Endothelial cell of umbilical vein (primary cell): ENCODE data around the gene CHMP5. TPM values are rescaled to one million over a fixed set of nuclear protein-coding genes. Genes with fewer than 3 reads are reported as not detected.

Experiments
- BruUV-seq: library from RNA; stranded (reverse); fragments of 400-500 nt; replicated peaks from 2 replicates; lab custom pipeline; 2021; lab: Mats Ljungman, UMichigan
- CTCF ChIA-PET: fragments of 300-600, 350-600 bp; sonication (Branson Sonifier 250); formaldehyde crosslinking; loops from one replicate; lab custom pipeline; 2021; ENCODE audit warnings: antibody characterized with exemption, inconsistent platforms; lab: Charles Lee
- POLR2A ChIA-PET: fragments of 300-600, 350-600 bp; sonication (Branson Sonifier 250); formaldehyde crosslinking; loops from one replicate; lab custom pipeline; 2021; ENCODE audit warnings: antibody characterized with exemption, inconsistent platforms; lab: Charles Lee
- DNase-seq: peaks from one replicate; pipeline ENCODE4 v3.0.0-alpha.2; 2011; ENCODE audit warnings: low read depth, low spot score
- FAIRE-seq: peaks from 2 replicates; lab custom pipeline; 2011; peaks lifted over from hg19 to GRCh38; lab: Jason Lieb, UNC
- H2AFZ ChIP-seq: 2 replicates; pipeline ENCODE4 v1.6.0; 2012; ENCODE audit warnings: low read depth, low read length, control low read depth, inconsistent platforms
- H3K27ac ChIP-seq: 2 replicates; pipeline ENCODE4 v1.5.1; 2011; ENCODE audit warnings: low read depth, mild to moderate bottlenecking, control low read depth, low read length, moderate library complexity; ENCODE audit not compliant: insufficient read depth
- H3K27me3 ChIP-seq, 2 experiments: 2 replicates each; pipeline versions ENCODE4 v1.6.0 to v1.6.1; 2011; ENCODE audit warnings: low read length in 2 of 2, mixed read lengths in 1 of 2; ENCODE audit not compliant: control insufficient read depth in 2 of 2, insufficient read depth in 2 of 2
- H3K36me3 ChIP-seq, 2 experiments: 2 replicates in 1 of 2; 3 replicates in 1 of 2; pipeline ENCODE4 v1.5.1; 2011; ENCODE audit warnings: low read length in 2 of 2, mild to moderate bottlenecking in 1 of 2, moderate library complexity in 1 of 2; ENCODE audit not compliant: control insufficient read depth in 2 of 2, insufficient read depth in 2 of 2; ENCODE audit errors: extremely low read depth in 1 of 2
- H3K4me1 ChIP-seq: 3 replicates; pipeline ENCODE4 v1.5.1; 2011; ENCODE audit warnings: mild to moderate bottlenecking, low read length; ENCODE audit not compliant: control insufficient read depth, insufficient read depth; ENCODE audit errors: extremely low read depth
- H3K4me2 ChIP-seq: 2 replicates; pipeline ENCODE4 v1.6.1; 2011; ENCODE audit warnings: low read length, control low read depth, mixed read lengths; ENCODE audit not compliant: insufficient read depth
- H3K4me3 ChIP-seq, 3 experiments: fragments of 200-600 bp in 1 of 3; sonication (generic), shearing (Covaris generic) in 1 of 3; replicated peaks in 1 of 3; 2 replicates each; pipeline ENCODE4 v1.5.1; 2011 to 2016; ENCODE audit warnings: control low read depth in 3 of 3, low read length in 3 of 3, mild to moderate bottlenecking in 2 of 3, inconsistent platforms in 1 of 3, low read depth in 1 of 3, moderate library complexity in 1 of 3; ENCODE audit not compliant: insufficient read depth in 1 of 3
- H3K79me2 ChIP-seq: 2 replicates; pipeline ENCODE4 v1.6.0; 2012; ENCODE audit warnings: low read length, inconsistent platforms; ENCODE audit not compliant: control insufficient read depth, insufficient read depth
- H3K9ac ChIP-seq: replicated peaks from 2 replicates; pipeline ENCODE3; 2011; ENCODE audit warnings: low read length, control low read depth; ENCODE audit not compliant: insufficient read depth; ENCODE audit errors: extremely low read depth
- H3K9me1 ChIP-seq: replicated peaks from 3 replicates; pipeline ENCODE4 v1.6.0; 2011; ENCODE audit warnings: mild to moderate bottlenecking, low read length; ENCODE audit not compliant: control insufficient read depth, insufficient read depth; ENCODE audit errors: extremely low read depth
- H3K9me3 ChIP-seq: replicated peaks from 2 replicates; pipeline ENCODE4 v1.5.1; 2012; ENCODE audit warnings: low read length, inconsistent platforms; ENCODE audit not compliant: control insufficient read depth, insufficient read depth
- H4K20me1 ChIP-seq: replicated peaks from 2 replicates; pipeline ENCODE3; 2011; ENCODE audit warnings: mild to moderate bottlenecking, low read length; ENCODE audit not compliant: control insufficient read depth, insufficient read depth; ENCODE audit errors: extremely low read depth
- CTCF ChIP-seq, 2 donors: IDR thresholded peaks; 1 replicate in 1 of 2; 2 replicates in 1 of 2; pipeline ENCODE4 v1.5.1; 2011; ENCODE audit warnings: low read length in 2 of 2, mild to moderate bottlenecking in 2 of 2, moderate library complexity in 2 of 2, control low read depth in 1 of 2, inconsistent platforms in 1 of 2, low read depth in 1 of 2; ENCODE audit not compliant: insufficient read depth in 1 of 2; ENCODE audit errors: extremely low read depth in 1 of 2
- EZH2 ChIP-seq: IDR thresholded peaks from 2 replicates; pipeline ENCODE4 v1.6.1; 2012; ENCODE audit warnings: borderline replicate concordance, low read depth, mild to moderate bottlenecking, moderate library complexity, low read length, inconsistent platforms; ENCODE audit not compliant: severe bottlenecking
- FOS ChIP-seq: IDR thresholded peaks from 2 replicates; pipeline ENCODE4 v1.6.1; 2011; ENCODE audit warnings: mild to moderate bottlenecking, low read length, moderate library complexity, borderline replicate concordance; ENCODE audit not compliant: insufficient read depth
- GATA2 ChIP-seq: IDR thresholded peaks from 2 replicates; pipeline ENCODE4 v1.7.0; 2011; ENCODE audit warnings: low read depth, mild to moderate bottlenecking, moderate library complexity, mixed read lengths, low read length; ENCODE audit not compliant: insufficient read length, insufficient read depth
- JUN ChIP-seq: IDR thresholded peaks from 2 replicates; pipeline ENCODE4 v1.6.1; 2011; ENCODE audit warnings: borderline replicate concordance, low read depth; ENCODE audit not compliant: insufficient read length, insufficient read depth
- MAX ChIP-seq: IDR thresholded peaks from 2 replicates; pipeline ENCODE4 v1.6.1; 2011; ENCODE audit not compliant: insufficient read depth, insufficient read length
- MYC ChIP-seq: IDR thresholded peaks from one replicate; pipeline ENCODE4 v1.6.1; 2011; ENCODE audit warnings: mild to moderate bottlenecking, low read depth, low read length
- POLR2A ChIP-seq: IDR thresholded peaks from 2 replicates; pipeline ENCODE4 v1.6.1; 2012; ENCODE audit warnings: low read depth, mild to moderate bottlenecking, control low read depth, low read length
- POLR2AphosphoS5 ChIP-seq: IDR thresholded peaks from 2 replicates; pipeline ENCODE4 v1.6.1; 2012; ENCODE audit warnings: low read depth, mild to moderate bottlenecking, control low read depth, low read length, moderate library complexity; ENCODE audit not compliant: insufficient read depth
- dilution Hi-C: fragments of 300-500 bp; cut with MboI; formaldehyde crosslinking; loops from one replicate; pipeline ENCODE4 v1.15.0; 2019; ENCODE audit warnings: low sequenced_read_pairs; ENCODE audit not compliant: extremely low pct_ligation_motif_present
- intact Hi-C: fragments of 100-400 bp; cut with micrococcal nuclease; formaldehyde crosslinking; loops from one replicate; pipeline ENCODE4 v1.10.0; 2022
- polyA plus RNA-seq, 4 experiments: library from polyadenylated mRNA; depleted of rRNA in 3 of 4; stranded (reverse) in 3 of 4; unstranded in 1 of 4; fragments of >200 nt; gene quantifications; 2 replicates each; pipeline versions ENCODE4 v1.2.1 to v1.2.3, GENCODE V29; 2011 to 2012; ENCODE audit warnings: missing spikeins in 1 of 4
- total RNA-seq: library from RNA; stranded (reverse); gene quantifications from 2 replicates; pipeline ENCODE4 v1.2.3, GENCODE V29; 2021

CHMP5 gene
- total and polyA plus RNA-seq, 2 donors (not counting 3 experiments of a cell fraction or from before 2014, with no cell fraction given), result 33.2 to 55.8 TPM

DNA sequence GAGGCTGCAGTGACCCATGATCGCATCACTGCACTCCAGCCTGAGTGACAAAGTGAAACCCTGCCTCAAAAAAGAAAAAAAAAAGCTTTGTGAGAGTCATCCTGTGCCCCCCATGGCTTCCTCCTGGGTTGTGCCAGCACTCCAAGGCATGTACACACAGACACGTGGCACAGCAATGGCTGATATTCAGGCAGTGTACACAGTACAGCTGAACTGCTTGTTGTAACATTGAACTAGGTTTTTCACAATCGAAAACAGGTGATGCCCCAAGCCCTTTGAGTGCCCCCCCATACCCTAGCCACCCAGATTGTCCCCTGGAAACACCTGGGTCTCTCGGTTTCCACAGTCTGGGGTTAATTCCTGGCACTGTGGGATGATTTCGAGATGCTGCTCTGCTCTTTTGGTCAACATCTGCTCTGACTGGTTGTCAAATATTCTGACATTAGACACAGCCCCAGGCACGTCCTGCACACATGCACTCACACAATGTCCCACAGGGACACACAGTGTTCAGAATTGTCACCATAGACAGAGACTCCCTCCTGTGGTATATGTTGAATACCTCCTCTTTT lies 15.7 kb upstream of the CHMP5 start:
- no peak for FAIRE-seq
- no TSS peak for BruUV-seq
- POLR2A ChIA-PET, result no interaction called here

More for the DNA sequence above, 15.7 kb upstream of the CHMP5 start:
- Histone ChIP-seq H3K27me3 (no peaks in the 10 kb centered on the region), H3K4me3 (no peak overlapping the region), H3K9ac (no peak overlapping the region), H2AFZ (no peak overlapping the region), H3K36me3 (peaks cover 3 to 7% of the 10 kb centered on the region in 2 experiments), H4K20me1 (no peaks in the 10 kb centered on the region), H3K4me2 (no peak overlapping the region), H3K9me3 (no peaks in the 10 kb centered on the region), H3K27ac (no peak overlapping the region), H3K9me1 (no peaks in the 10 kb centered on the region), H3K79me2 (no peaks in the 10 kb centered on the region), H3K4me1 (no peaks in the 10 kb centered on the region)
- no peak for DNase-seq
- CTCF ChIA-PET, result interaction anchor here (1.3 kb wide), 1 partner anchor 15 kb away, joined by 3 read pairs; no protein-coding TSS in a partner anchor
- TF ChIP-seq CTCF (IDR thresholded peaks at IDR 0.05; ENCODE audit: extremely low read depth in 1 of 2, insufficient read depth in 1 of 2, low read depth in 1 of 2, low read length in 2 of 2) (no peak), FOS (no peak), MYC (no peak), POLR2AphosphoS5 (no peak), JUN (no peak), MAX (no peak), EZH2 (no peak), POLR2A (no peak), GATA2 (no peak)
- intact Hi-C loops (no loop called here), dilution Hi-C loops (no loop called here)
